HG02884 (cell line): ENCODE data around the gene ARX.
A peak's percentile ranks its signal among the peaks of the same experiment; 100 is the strongest.

ENCODE experiments used
- ATAC-seq: cut with Tn5 transposase; IDR thresholded peaks from one replicate; pipeline ENCODE4 v1.9.1; 2021; ENCODE audit warnings: mild to moderate bottlenecking, moderate library complexity; ENCODE audit not compliant: unreplicated experiment

The ARX gene

DNA sequence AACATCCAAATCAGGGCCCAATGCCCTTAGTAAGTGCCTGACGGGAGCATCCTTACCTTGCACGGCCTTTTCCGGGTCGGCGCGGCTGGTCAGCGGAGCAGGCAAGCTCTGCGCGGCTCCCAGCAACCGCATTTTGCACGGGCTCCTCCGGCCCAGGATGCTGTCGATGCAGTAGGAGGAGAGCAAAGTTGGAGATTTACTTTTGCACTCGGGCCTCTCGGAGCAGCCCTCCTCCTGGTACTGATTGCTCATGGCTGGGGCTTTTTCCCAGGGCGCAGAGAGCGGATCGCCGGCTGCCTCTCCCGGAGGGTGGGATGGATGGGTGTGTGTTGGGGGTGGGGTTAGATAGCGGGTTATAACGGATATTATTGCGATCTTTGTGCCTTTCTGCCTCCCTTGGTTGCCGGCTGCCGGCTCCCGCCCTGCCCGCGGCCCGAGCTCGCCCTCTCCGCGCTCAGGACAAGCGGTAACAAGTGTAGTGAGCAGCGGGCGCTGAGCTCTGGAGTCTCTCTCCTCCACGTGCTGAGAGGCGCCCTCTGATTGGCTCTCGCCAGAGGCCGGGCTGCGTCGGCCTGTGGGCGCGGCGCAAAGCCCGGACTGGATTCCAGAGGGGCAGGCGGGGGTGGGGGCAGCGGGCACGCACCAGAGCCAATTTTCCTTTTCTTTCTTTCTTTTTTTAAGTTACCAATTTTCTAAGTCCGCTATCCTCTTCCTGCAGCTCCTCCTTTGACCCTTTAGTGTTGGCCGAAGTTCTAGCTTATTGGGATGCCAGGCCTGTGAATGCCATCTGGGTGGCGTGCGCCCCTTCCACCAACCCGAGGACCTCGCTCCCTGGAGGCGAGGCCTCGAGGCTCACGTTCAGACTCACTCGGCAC, at the start of gene ARX:
Gene ARX, minus strand, starts transcription at position 480 of the 875 bp plus-strand sequence. Its CDS starts 228 bp downstream, at position 252.
- peak; percentile 36 for ATAC-seq

DNA sequence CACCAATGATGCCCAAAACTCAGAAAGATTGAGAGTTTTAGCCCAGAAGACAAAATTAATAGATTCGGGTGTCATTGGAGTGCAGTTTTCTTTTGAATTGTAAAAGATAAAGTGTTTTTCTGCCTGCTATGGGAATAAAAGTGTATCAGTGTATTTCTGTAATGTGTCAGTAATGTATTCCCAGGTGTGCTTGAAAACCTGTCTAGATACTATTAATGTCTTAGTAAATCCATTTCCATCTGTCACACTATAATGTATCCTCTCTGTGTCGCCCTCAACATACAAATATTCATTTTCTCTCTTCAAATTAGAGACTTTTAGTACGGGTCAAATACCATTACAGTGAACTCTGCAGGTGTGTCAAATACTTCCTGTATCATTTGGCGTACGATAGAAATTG, 43.5 kb upstream of the ARX start:
- ATAC-seq: no peak

- no peak for ATAC-seq
Observed at GRCh38 chrX:25052798-25053534, 37.2 kb upstream of the ARX start.

DNA sequence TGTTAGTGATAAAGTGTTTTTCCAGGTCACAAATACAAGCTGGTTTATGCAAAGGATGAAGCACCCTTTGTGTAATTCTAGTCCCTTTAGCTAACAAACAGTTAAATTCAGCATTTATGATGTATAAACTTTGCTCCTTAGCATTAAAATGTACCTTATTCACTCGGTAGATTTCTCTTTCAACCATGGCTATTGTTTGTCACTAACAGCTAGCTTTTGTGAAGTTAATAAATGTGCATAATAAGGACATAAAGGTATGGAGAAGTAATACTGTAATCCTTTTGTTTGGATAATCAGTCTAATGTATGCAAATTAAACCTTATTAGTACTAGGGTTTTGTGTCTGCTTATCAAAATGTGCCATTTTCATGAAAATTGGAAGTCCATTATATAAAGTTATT, 34.2 kb upstream of the ARX start:
- ATAC-seq: no peak

DNA sequence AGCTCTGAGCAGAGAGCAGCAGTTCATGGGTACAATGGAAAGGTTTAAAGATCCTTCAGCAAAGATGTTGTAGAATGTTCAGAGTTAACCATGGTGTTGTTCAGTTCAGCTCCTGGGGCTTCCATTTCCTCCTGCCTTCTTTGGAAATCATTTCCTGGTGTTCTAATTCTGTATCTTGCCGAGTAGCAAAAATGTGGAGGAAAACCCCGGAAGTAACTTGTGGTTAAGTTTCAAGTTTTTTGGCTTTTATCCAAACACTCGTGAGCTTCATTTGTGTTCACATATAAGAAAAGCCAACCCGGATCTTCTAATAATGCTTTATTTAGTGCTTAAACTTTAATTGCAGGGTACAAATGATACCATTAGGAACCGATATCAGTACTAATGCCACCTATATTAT, 33.6 kb upstream of the ARX start:
- ATAC-seq: no peak

DNA sequence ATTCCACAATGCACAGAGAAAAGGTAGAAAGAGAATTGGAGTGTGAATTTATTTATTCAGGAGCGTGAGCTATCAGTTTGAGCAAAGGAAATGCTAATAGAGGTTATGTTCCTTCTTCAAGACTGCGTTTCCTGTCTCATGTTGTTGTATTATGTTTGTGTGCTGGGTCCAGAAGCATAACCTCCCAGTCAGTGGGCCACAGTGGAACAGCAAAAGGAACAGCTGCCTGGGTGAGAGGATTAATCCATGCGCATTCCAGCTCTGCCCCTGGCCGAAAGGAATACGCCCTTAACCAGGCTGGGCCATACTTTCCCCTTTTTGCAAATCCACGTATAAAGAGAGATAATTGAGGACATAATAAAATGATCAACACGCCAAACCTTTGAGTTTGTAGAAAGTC, 32.4 kb upstream of the ARX start:
- ATAC-seq: no peak

DNA sequence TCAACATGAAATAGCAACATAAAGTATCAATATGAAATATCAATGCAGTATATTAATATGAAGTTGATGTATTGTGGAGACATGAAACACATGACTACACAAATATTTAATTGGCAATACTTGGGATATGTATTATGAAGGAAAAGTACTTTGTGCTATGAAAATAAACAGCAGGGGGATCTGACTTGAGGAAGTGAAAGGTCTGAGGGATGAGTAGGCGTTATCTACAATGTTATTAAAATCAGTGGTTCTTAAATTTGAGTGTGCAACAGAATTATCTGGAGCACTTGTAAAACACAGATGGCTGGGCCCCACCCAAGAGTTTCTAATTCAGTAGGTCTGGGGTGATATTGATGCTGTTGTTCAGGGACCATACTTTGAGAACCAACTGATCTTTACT, 27.4 kb upstream of the ARX start:
- no peak for ATAC-seq

DNA sequence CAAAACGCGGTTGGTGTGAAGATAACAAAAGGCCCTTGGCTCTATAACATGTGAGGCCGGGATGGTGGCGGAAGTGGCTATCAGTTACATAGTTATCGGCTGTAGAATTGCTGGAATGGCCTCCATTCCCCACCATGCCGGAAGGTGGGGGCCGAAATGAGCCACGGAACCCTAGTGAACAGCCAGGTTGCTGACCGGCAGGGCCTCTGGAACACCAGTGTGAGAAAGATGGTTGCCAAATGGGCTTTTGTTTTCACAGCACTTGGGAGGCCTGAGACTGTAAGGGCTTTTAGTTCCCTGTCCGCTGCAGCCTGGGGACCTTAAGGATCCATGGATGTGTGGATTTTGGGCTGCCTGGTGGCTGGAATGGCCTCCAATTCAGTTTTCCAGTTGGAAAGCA, 23.3 kb upstream of the ARX start:
- ATAC-seq: no peak

DNA sequence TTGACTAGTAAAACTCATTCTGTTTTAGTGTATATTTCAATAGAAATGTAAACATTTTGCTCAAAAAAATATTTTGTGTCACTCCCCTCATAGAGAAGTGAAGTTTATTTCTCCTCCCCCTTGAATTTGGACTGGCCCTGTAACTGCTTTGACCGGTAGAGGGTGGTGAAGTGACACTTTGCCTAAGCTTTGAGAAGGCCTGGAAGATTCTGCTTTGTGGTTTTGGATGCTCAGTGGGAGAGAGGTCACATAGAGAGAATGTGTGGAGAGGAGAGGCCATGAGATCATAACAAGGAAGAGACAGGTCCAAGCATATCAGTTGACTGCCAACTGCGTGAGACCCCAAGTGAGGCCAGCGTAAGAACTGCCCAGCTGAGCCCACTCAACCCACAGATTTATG, 19.1 kb upstream of the ARX start:
- ATAC-seq: no peak

DNA sequence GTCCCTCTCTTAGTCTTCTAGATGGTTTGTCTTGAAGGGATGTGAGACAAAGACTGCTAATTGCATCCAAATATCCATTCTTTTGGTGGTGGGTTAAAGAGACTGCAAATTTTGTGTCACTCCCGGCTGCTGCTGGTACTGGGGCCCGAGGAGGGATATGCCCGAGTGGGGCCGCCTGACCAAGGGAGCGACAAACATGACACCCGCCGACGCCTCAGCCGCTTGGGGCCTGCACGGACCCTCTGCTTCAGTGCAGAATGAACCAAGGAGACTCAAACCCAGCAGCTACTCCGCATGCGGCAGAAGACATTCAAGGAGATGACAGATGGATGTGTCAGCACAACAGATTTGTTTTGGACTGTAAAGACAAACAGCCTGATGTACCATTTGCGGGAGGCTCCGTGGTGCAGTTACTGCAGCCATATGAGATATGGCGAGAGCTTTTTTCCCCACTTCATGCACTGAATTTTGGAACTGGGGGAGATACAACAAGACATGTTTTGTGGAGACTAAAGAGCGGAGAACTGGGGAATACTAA, 13.6 kb upstream of the ARX start:
- ATAC-seq: no peak

DNA sequence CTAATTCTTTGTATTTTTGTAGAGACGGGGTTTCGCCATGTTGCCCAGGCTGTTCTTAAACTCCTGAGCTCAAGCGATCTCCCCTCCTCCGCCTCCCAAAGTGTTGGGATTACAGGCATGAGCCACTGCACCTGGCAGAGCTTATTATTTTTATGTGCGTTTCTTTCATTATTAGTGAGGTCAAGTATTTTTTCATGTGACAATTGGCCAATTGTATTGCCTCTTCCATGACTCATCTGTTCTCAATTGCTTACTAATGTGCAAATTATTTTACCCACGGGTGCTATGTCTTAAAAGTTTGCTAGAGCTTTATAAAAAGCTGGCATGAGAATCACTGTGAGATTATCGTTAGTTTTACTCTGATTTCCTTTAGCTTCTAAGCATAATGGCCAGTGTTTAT, 13.0 kb upstream of the ARX start:
- no peak for ATAC-seq

DNA sequence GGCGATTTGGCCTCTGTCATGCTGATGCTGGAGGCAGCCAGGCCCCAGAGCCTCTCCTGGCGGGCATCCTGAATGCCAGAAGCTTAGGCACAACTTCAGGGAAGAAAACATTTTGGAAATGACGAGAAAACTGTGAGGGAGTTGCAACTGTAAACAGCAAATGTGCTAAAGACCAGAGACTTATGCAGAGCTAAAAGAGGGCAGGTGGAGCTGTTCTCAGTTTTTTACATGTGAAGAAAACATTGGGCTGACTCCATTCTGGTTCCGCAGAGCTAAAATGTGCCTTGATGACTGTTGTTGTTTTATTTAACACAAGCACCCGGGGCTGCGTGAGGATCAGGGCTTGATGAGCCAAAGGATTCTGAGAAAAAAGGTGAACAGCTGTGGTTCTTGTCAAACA, 10.8 kb upstream of the ARX start:
- ATAC-seq: no peak

GRCh38 chrX:25025615-25026014, 9.8 kb upstream of the ARX start:
- ATAC-seq: no peak

GRCh38 chrX:25023908-25024307, 8.1 kb upstream of the ARX start:
- ATAC-seq: no peak

GRCh38 chrX:25022499-25023325, 6.9 kb upstream of the ARX start:
- no peak for ATAC-seq

- ATAC-seq: peak; percentile 48
Observed at GRCh38 chrX:25020905-25021449, 5.2 kb upstream of the ARX start.

- ATAC-seq: peak; percentile 32
Observed at GRCh38 chrX:25020391-25020904, 4.7 kb upstream of the ARX start.

DNA sequence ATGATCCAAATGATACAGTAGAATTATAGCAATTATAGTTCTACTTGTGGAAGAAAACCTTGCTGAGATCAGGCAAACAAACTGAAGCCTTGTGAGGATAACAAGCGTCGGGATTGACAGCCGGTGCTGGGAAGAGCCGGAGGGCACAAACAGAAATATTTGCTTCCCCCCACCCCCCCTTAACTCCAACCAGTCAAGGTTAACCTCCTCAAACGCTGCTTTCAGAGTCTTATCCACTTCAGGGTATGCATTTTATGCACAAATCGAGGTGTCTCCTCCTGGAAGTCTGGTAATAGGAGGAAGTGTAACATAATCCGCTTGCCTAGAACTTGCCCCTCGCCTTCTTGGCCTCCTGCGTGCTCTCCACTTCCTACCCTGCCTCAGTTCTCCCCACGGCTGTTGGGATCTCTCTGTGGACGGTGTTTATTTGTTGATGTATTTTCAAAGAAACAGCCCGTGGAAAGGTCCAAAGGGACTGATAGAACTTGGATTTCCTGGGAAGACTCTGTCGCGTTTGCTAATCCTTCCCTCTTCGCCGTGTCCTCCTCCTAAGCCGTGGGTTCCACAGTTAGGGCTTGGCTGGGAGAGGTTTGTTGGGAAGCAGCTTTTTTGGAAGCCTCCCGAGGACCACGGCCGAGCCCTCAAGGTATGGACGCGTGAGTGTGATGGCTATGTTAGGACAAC, 4.1 kb upstream of the ARX start:
- no peak for ATAC-seq

GRCh38 chrX:25018682-25019081, 2.9 kb upstream of the ARX start:
- ATAC-seq: no peak

DNA sequence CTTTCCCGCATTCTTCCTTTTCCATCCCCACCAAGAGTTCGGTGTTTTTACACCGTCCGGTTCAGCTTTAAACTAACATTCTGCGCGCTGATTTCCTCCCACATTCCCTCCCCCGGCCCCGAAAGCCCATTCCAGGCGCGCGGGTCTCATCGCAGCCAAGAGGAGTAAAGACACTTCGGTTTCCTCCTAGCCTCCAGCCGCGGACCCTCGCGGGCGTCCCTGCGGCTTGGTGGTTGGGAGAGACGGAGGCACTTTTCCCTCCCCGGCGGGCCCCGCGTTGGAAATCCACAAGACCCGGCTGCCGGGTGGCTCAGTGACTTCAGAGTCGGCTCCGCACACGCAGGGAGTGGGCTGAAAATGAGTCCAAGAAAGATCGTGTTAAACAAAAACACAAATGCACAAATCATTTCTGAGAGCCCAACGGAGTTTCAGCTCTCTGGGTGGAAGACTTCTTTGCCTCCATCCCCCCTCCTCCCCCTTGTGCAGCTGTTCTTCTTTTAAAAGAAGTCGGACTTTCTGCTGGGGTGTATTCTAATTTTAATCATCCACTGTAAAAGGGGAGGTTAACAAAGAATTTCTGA, 2.0 kb upstream of the ARX start:
- no peak for ATAC-seq
